AG09309 (cell line): ENCODE measurements around the gene ZNF586.
A peak's percentile ranks its signal among the peaks of the same experiment; 100 is the strongest.

Source experiments
- DNase-seq: peaks from one replicate; pipeline ENCODE4 v3.0.0-alpha.2; 2010; ENCODE audit warnings: low read depth
- H3K4me3 ChIP-seq: 2 replicates; pipeline ENCODE4 v1.5.1; 2011; ENCODE audit warnings: mild to moderate bottlenecking, low read depth, low read length, moderate library complexity; ENCODE audit not compliant: control insufficient read depth
- TF ChIP-seq, protein P1 (sequence below): IDR thresholded peaks from 2 replicates; pipeline ENCODE4 v1.5.1; 2011; ENCODE audit warnings: mild to moderate bottlenecking, low read depth, low read length, inconsistent platforms; ENCODE audit not compliant: insufficient read depth, control insufficient read depth; ENCODE audit errors: missing control alignments

Gene ZNF586

GRCh38 chr19:57747472-57747807 is 22.0 kb upstream of the ZNF586 start:
- TF ChIP-seq, protein P1, sequence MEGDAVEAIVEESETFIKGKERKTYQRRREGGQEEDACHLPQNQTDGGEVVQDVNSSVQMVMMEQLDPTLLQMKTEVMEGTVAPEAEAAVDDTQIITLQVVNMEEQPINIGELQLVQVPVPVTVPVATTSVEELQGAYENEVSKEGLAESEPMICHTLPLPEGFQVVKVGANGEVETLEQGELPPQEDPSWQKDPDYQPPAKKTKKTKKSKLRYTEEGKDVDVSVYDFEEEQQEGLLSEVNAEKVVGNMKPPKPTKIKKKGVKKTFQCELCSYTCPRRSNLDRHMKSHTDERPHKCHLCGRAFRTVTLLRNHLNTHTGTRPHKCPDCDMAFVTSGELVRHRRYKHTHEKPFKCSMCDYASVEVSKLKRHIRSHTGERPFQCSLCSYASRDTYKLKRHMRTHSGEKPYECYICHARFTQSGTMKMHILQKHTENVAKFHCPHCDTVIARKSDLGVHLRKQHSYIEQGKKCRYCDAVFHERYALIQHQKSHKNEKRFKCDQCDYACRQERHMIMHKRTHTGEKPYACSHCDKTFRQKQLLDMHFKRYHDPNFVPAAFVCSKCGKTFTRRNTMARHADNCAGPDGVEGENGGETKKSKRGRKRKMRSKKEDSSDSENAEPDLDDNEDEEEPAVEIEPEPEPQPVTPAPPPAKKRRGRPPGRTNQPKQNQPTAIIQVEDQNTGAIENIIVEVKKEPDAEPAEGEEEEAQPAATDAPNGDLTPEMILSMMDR, result no peak
- peak overlapping the region; percentile 99 for H3K4me3 ChIP-seq
- no peak for DNase-seq

DNA sequence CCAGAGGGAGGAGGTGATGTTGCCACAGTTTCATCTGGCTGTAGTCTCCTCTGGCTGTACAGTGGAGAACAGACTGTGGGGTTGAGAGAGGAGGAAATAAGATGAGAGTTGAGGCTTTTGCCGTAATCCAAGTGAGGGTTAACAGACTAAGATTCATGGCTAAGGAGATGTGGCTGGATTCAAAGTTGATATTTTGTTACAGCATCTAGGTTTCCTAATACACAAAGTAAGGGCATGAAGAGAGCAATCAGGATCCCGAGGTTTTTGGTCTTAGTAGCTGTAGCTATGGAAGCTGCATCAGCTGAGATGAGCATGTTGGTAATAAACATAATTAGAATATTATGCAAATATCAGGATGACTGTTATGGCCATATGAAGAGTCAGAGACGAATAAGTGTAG is 21.4 kb upstream of the ZNF586 start:
- peak overlapping the region; percentile 99 for H3K4me3 ChIP-seq
- no peak for DNase-seq
- TF ChIP-seq, protein P1, result no peak

DNA sequence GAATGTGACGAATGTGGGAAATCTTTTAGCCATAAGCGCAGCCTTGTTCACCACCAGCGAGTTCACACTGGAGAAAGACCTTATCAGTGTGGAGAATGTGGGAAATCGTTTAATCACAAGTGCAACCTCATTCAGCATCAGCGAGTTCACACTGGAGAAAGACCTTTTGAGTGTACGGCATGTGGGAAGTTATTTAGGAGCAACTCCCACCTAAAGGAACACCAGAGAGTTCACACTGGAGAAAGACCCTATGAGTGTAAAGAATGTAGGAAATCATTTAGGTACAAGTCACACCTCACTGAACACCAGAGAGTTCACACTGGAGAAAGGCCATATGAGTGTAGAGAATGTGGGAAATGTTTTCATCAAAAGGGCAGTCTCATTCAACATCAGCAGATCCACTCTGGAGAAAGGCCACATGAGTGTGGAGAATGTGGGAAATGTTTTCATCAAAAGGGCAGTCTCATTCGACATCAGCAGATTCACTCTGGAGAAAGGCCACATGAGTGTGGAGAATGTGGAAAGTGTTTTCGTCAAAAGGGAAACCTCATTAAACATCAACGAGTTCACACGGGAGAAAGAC is 15.3 kb upstream of the ZNF586 start:
- TF ChIP-seq, protein P1, result no peak
- no peak for DNase-seq
- H3K4me3 ChIP-seq, result no peak overlapping the region

DNA sequence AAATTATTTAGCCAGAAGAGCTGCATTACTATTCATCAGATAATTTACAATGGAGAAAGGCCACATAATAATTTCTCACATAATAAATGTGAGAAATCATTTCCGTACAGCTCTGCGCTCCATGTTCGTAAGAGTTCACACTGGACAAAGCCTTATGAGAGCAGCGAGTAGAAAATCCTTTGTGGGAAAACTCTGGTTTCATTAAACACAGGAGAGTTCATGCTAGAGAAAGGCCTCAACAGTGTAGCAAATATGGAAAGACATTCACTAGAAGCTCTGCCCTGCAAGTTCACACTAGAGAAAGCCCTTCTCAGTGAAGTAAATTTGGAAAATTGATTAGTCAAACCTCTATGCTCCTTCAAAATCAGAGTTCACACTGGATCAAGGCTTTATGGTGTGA is 14.4 kb upstream of the ZNF586 start:
- no peak overlapping the region for H3K4me3 ChIP-seq
- no peak for DNase-seq
- TF ChIP-seq, protein P1, result no peak

- TF ChIP-seq, protein P1, result no peak
- no peak for DNase-seq
- no peak overlapping the region for H3K4me3 ChIP-seq
These were observed 11.5 kb upstream of the ZNF586 start for GRCh38 chr19:57757941-57758340.

DNA sequence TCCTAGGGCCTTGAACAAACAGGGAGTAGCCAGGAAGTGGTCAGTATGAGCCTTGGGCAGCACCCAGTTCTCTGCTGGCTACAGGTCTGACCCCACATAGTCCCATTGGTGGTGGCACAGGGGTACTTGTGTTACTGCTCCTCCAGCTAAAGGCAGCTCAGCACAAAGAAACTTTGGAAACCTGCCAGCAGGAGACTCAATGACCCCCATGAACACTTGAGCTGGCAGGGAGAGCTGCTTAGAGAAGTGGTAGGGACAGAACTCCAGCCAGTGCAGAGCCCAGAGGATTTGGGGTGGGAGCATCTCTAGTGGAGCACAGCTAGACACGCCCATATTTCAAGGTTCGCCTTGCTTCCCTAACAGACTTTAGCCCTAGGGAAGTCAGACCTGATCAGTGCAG is 10.4 kb upstream of the ZNF586 start:
- no peak for DNase-seq

More for the DNA sequence above, 10.4 kb upstream of the ZNF586 start:
- no peak overlapping the region for H3K4me3 ChIP-seq
- TF ChIP-seq, protein P1, result no peak
